RWPE2 (cell line): ENCODE measurements around the gene ADK.

Experiments
- ATAC-seq: fragments of 200-7000 bp; cut with Tn5 transposase; 3 replicates; pipeline ENCODE4 v1.9.1; 2021; ENCODE audit warnings: low read depth
- DNase-seq: peaks from one replicate; pipeline ENCODE4 v3.0.0-alpha.2; 2020; ENCODE audit warnings: low spot score
- H3K27ac ChIP-seq: fragments of 450-650 bp; 2 replicates; pipeline ENCODE4 v1.5.1; 2017; ENCODE audit warnings: mild to moderate bottlenecking; ENCODE audit not compliant: poor library complexity, severe bottlenecking
- H3K27me3 ChIP-seq: fragments of 250-450 bp; sonication (Bioruptor Pico); 2 replicates; pipeline ENCODE4 v1.5.1; 2021; ENCODE audit warnings: mild to moderate bottlenecking, moderate library complexity; ENCODE audit not compliant: insufficient read depth, poor library complexity, severe bottlenecking
- H3K36me3 ChIP-seq: fragments of 250-450 bp; sonication (Bioruptor Pico); 2 replicates; pipeline ENCODE4 v1.5.1; 2020; ENCODE audit warnings: low read depth, mild to moderate bottlenecking, moderate library complexity
- H3K4me1 ChIP-seq: fragments of 250-450 bp; sonication (Bioruptor Pico); 2 replicates; pipeline ENCODE4 v1.5.1; 2021; ENCODE audit warnings: mild to moderate bottlenecking, moderate library complexity; ENCODE audit not compliant: insufficient read depth, poor library complexity, severe bottlenecking
- H3K4me3 ChIP-seq: fragments of 250-450 bp; sonication (Bioruptor Pico); 2 replicates; pipeline ENCODE4 v1.5.1; 2021; ENCODE audit warnings: mild to moderate bottlenecking, moderate library complexity; ENCODE audit not compliant: severe bottlenecking
- H3K9me3 ChIP-seq: fragments of 250-450 bp; sonication (Bioruptor Pico); 2 replicates; pipeline ENCODE4 v1.5.1; 2021; ENCODE audit warnings: mild to moderate bottlenecking, moderate library complexity; ENCODE audit not compliant: severe bottlenecking
- CTCF ChIP-seq: fragments of 450-650 bp; IDR thresholded peaks from one replicate; pipeline ENCODE4 v1.5.1; 2017; ENCODE audit warnings: mild to moderate bottlenecking, moderate library complexity; ENCODE audit not compliant: poor library complexity, severe bottlenecking

The ADK gene

GRCh38 chr10:74177140-74177677 lies 26.2 kb downstream of the ADK start:
- Histone ChIP-seq H3K27me3 (no peaks in the 10 kb centered on the region), H3K36me3 (peaks cover 22% of the 10 kb centered on the region), H3K9me3 (no peaks in the 10 kb centered on the region), H3K4me1 (peaks cover 38% of the 10 kb centered on the region), H3K27ac (peak overlapping the region; percentile 86), H3K4me3 (peak overlapping the region; percentile 72)
- TF ChIP-seq CTCF = no peak
- ATAC-seq (peak; percentile 31), DNase-seq (no peak)

- Histone ChIP-seq H3K27ac (peak overlapping the region; percentile 86), H3K27me3 (no peaks in the 10 kb centered on the region), H3K4me1 (peaks cover 38% of the 10 kb centered on the region), H3K9me3 (no peaks in the 10 kb centered on the region), H3K36me3 (peaks cover 22% of the 10 kb centered on the region), H3K4me3 (peak overlapping the region; percentile 72)
- ATAC-seq (no peak), DNase-seq (no peak)
- TF ChIP-seq CTCF = no peak
Observed at GRCh38 chr10:74178042-74178791, 27.2 kb downstream of the ADK start.

GRCh38 chr10:74179111-74179710 lies 28.2 kb downstream of the ADK start:
- no peak for DNase-seq
- Histone ChIP-seq H3K4me3 (no peak overlapping the region), H3K36me3 (peaks cover 22% of the 10 kb centered on the region), H3K27me3 (no peaks in the 10 kb centered on the region), H3K9me3 (no peaks in the 10 kb centered on the region), H3K27ac (peak overlapping the region; percentile 86), H3K4me1 (peaks cover 38% of the 10 kb centered on the region)
- no peak for TF ChIP-seq CTCF
- ATAC-seq = no peak

- DNase-seq = no peak
Observed at GRCh38 chr10:74186678-74187077, 35.7 kb downstream of the ADK start.

More at GRCh38 chr10:74186678-74187077, 35.7 kb downstream of the ADK start:
- Histone ChIP-seq H3K27me3 (no peaks in the 10 kb centered on the region), H3K36me3 (peaks cover 12% of the 10 kb centered on the region), H3K9me3 (no peaks in the 10 kb centered on the region), H3K4me1 (peaks cover 52% of the 10 kb centered on the region), H3K27ac (peak overlapping the region; percentile 100), H3K4me3 (no peak overlapping the region)
- TF ChIP-seq CTCF = no peak
- ATAC-seq = no peak
